ENCODE measurements around the gene CDK11B. TPM values are rescaled to one million over a fixed set of nuclear protein-coding genes. Genes with fewer than 3 reads are reported as not detected.
A peak's percentile ranks its signal among the peaks of the same experiment; 100 is the strongest.
"Not testable (repeated sequence)": the region's sequence is repeated elsewhere in the genome, so short reads cannot be mapped to it uniquely, and the experiment has no call there.

Gene CDK11B
- polyA plus RNA-seq, 1 donor, result 27.2 TPM

DNA sequence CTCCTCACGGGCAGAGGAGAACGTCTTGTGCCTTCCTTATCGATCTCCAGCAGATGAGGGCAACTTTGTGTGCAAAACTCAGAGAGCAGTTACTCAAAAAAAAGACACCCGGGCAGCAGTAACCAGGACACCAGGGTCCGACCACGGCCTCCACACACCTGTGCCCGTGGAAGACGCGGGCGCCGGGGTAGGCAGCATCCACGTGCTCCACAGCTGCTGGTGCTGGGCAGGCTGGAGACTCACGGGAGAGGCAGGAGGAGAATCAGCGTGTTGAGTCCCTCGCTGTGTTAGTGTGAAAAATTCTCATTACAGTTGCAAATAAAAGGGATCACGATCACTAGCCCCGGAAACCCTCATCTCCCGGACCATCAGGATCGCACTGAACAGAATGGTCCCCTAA, 40.3 kb upstream of the CDK11B start:
- H3K36me3 ChIP-seq (ENCODE audit: control insufficient read depth, insufficient read depth, low read length); H3K4me1 ChIP-seq (ENCODE audit: control insufficient read depth, insufficient read depth, low read length); H3K9me3 ChIP-seq (ENCODE audit: control insufficient read depth, low read depth, low read length); H3K27ac ChIP-seq (ENCODE audit: low read length); H3K4me3 ChIP-seq (ENCODE audit: low read length); H3K27me3 ChIP-seq (ENCODE audit: control insufficient read depth, insufficient read depth, low read length); DNase-seq: not testable (repeated sequence)
- WGBS (ENCODE audit: insufficient coverage, low lambda C conversion rate), result no CpG with 5 or more reads among the region's 19 CpGs

DNA sequence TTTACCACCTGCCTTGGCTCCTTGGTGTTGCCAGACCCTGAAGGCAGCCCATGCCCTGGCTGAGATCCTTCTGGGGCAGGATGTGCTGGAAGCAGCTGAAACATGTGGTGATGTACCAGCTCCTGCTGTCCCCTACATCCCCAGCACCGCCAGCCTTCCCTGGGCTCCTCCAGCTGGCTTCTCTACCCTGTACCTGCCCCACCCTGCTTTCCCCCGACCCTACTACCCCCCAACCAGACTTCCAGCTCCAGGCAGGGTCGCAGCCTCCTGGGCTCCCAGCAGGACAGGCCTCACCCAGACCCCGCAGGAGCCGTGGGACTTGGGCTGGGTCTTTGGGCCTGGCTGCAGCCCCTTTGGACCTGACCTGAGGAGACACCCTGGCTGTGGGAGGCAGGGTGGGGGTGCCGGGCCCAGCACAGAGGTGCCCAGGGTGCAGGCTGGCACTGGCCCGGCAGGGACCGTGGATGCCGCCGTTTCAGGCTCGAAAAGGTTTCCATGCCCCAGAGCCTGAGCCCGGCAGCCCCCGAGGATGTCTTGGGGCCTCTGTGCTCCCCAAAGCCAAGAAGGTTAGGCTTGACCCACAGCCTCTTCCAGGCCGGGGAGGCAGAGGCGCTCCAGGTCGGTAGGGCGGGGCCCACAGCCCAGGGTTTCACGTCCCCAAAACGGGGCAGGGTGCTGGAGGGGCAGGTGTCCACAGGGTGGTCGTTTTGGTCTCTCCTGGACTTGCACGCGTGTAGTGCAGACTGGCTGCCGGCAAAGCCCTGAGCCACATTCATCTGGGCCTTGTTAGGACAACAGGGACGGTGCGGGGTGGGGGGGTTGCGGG, 38.8 kb upstream of the CDK11B start:
- H3K9me3 ChIP-seq (ENCODE audit: control insufficient read depth, low read depth, low read length); H3K4me1 ChIP-seq (ENCODE audit: control insufficient read depth, insufficient read depth, low read length); DNase-seq; H3K36me3 ChIP-seq (ENCODE audit: control insufficient read depth, insufficient read depth, low read length); H3K27ac ChIP-seq (ENCODE audit: low read length); H3K27me3 ChIP-seq (ENCODE audit: control insufficient read depth, insufficient read depth, low read length); H3K4me3 ChIP-seq (ENCODE audit: low read length): not testable (repeated sequence)
- WGBS (ENCODE audit: insufficient coverage, low lambda C conversion rate), result no CpG with 5 or more reads among the region's 26 CpGs

- not testable (repeated sequence) for H3K36me3 ChIP-seq (ENCODE audit: control insufficient read depth, insufficient read depth, low read length); H3K4me3 ChIP-seq (ENCODE audit: low read length); DNase-seq; H3K9me3 ChIP-seq (ENCODE audit: control insufficient read depth, low read depth, low read length); H3K27ac ChIP-seq (ENCODE audit: low read length); H3K4me1 ChIP-seq (ENCODE audit: control insufficient read depth, insufficient read depth, low read length); H3K27me3 ChIP-seq (ENCODE audit: control insufficient read depth, insufficient read depth, low read length)
- whole genome bisulfite sequencing (ENCODE audit: insufficient coverage, low lambda C conversion rate), result no CpG with 5 or more reads among the region's 23 CpGs
Observed at GRCh38 chr1:1696431-1697357, 37.9 kb upstream of the CDK11B start.

DNA sequence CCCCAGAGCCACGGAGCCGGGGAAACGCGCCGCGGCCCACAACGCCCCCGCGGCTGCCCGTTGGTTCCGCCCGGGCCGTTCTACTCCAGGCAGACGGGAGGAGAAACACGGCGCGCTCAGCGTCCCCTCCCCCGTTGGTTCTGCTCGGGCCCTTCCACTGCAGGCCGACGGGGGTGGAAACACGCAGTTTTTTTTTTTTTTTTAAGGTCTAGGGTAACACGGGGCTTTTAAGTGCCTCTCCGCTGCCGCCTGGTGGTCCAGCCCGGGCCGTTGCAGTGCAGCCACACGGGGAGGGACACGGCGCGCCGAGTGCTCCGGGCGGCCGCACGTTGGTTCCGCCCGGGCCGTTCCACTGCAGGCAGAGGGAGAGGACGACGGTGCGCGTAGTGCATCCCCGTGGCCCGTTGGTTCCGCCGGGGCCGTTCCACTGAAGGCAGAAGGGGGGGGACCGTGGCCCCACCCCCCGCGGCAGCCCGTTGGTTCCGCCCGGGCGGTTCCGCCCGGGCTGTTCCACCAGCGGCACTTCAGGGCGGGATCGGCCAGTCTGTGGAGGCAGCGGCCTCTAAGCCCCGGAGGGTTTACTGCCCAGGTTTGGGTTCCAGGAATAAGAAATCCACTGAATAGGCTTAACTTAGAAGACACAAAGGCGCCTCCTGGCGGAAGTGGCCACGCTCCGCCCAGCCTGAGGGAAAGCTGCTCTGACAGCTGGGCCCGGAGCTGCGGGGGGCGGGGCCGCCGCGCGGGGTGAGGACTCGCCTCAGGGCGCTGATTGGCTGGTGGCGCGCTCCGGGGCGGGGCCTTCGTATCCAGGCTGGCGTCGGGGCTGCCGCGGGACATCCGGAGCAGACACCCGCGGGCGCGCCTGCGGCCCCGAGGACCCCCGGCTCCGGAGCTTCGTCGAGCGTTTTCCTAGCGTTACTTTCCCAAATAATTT, 34.2 kb upstream of the CDK11B start, which contains the start of gene SLC35E2B:
SLC35E2B (minus strand) TSS at position 82 of the 934 bp plus-strand sequence. CDS start 16,096 bp downstream, outside the sequence.
- not testable (repeated sequence) for H3K36me3 ChIP-seq (ENCODE audit: control insufficient read depth, insufficient read depth, low read length); H3K9me3 ChIP-seq (ENCODE audit: control insufficient read depth, low read depth, low read length); H3K4me1 ChIP-seq (ENCODE audit: control insufficient read depth, insufficient read depth, low read length); H3K27me3 ChIP-seq (ENCODE audit: control insufficient read depth, insufficient read depth, low read length)
- peak; percentile 84 to 85 for DNase-seq
- no CpG with 5 or more reads among the region's 98 CpGs for WGBS (ENCODE audit: insufficient coverage, low lambda C conversion rate)
- peak within 1 kb of the TSS; percentile 65 for H3K4me3 ChIP-seq (ENCODE audit: low read length)
- peak within 1 kb of the TSS; percentile 92 for H3K27ac ChIP-seq (ENCODE audit: low read length)

- not testable (repeated sequence) for H3K9me3 ChIP-seq (ENCODE audit: control insufficient read depth, low read depth, low read length); H3K4me1 ChIP-seq (ENCODE audit: control insufficient read depth, insufficient read depth, low read length); H3K27me3 ChIP-seq (ENCODE audit: control insufficient read depth, insufficient read depth, low read length); H3K36me3 ChIP-seq (ENCODE audit: control insufficient read depth, insufficient read depth, low read length)
- Histone ChIP-seq H3K27ac (ENCODE audit: low read length) (peak overlapping the region; percentile 92), H3K4me3 (ENCODE audit: low read length) (peak overlapping the region; percentile 65)
- peak; percentile 30 to 51 for DNase-seq
- no CpG with 5 or more reads among the region's 45 CpGs for WGBS (ENCODE audit: insufficient coverage, low lambda C conversion rate)
Observed at GRCh38 chr1:1692324-1692713, 33.5 kb upstream of the CDK11B start.

DNA sequence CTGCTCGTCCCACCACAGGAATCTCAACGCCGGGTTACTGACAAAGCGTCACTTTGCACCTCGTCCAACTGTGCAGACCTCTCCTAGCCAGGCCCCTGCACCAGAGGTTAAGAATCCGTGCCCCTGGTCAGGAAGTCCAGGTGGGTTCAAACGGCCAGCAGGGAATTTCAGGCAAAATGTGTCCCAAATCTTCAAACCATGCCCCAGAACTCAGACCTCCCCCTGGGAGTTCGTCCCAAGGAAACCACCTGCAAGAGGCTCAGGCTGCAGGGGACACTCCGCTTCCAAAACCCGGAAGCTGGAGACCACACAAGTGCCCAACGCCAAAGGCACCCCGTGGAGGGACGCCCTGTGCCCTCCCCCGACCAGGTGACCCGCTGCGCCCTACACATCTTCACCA, 32.6 kb upstream of the CDK11B start:
- not testable (repeated sequence) for H3K4me1 ChIP-seq (ENCODE audit: control insufficient read depth, insufficient read depth, low read length); H3K9me3 ChIP-seq (ENCODE audit: control insufficient read depth, low read depth, low read length); H3K36me3 ChIP-seq (ENCODE audit: control insufficient read depth, insufficient read depth, low read length); H3K27me3 ChIP-seq (ENCODE audit: control insufficient read depth, insufficient read depth, low read length); DNase-seq; H3K27ac ChIP-seq (ENCODE audit: low read length)
- peak overlapping the region; percentile 21 for H3K4me3 ChIP-seq (ENCODE audit: low read length)
- no CpG with 5 or more reads among the region's 16 CpGs for WGBS (ENCODE audit: insufficient coverage, low lambda C conversion rate)

- H3K27me3 ChIP-seq (ENCODE audit: control insufficient read depth, insufficient read depth, low read length); H3K27ac ChIP-seq (ENCODE audit: low read length); H3K36me3 ChIP-seq (ENCODE audit: control insufficient read depth, insufficient read depth, low read length); H3K4me1 ChIP-seq (ENCODE audit: control insufficient read depth, insufficient read depth, low read length); DNase-seq; H3K4me3 ChIP-seq (ENCODE audit: low read length); H3K9me3 ChIP-seq (ENCODE audit: control insufficient read depth, low read depth, low read length): not testable (repeated sequence)
- WGBS (ENCODE audit: insufficient coverage, low lambda C conversion rate), result no CpG with 5 or more reads among the region's 7 CpGs
Observed at GRCh38 chr1:1689526-1689925, 30.7 kb upstream of the CDK11B start.

DNA sequence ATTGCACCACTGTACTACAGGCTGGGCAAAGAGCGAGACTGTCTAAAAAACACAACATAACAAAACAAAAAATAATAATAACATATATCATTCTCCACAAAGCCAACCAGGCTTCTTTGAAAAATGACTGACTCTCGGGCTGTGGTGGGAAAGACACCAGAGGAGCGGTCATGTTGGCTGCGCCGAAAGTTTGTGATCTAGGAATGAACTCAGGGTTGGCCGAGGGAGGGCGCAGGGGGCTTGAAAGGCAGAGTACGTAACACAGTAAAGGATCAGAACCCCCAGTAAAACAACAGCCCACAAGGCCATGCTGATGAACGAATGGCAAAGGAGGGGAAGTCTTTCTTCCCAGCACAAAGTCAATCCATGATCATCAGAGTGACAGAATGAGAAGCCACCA, 29.0 kb upstream of the CDK11B start:
- Histone ChIP-seq H3K27ac (ENCODE audit: low read length) (no peak overlapping the region), H3K4me1 (ENCODE audit: control insufficient read depth, insufficient read depth, low read length) (peaks cover 14% of the 10 kb centered on the region), H3K4me3 (ENCODE audit: low read length) (no peak overlapping the region), H3K9me3 (ENCODE audit: control insufficient read depth, low read depth, low read length) (no peaks in the 10 kb centered on the region), H3K27me3 (ENCODE audit: control insufficient read depth, insufficient read depth, low read length) (no peaks in the 10 kb centered on the region), H3K36me3 (ENCODE audit: control insufficient read depth, insufficient read depth, low read length) (peaks cover 8% of the 10 kb centered on the region)
- DNase-seq, result no peak
- WGBS (ENCODE audit: insufficient coverage, low lambda C conversion rate), result no CpG with 5 or more reads among the region's 9 CpGs

- Histone ChIP-seq H3K27ac (ENCODE audit: low read length) (peak overlapping the region; percentile 36), H3K36me3 (ENCODE audit: control insufficient read depth, insufficient read depth, low read length) (peaks cover 8% of the 10 kb centered on the region), H3K4me1 (ENCODE audit: control insufficient read depth, insufficient read depth, low read length) (peaks cover 17% of the 10 kb centered on the region), H3K4me3 (ENCODE audit: low read length) (no peak overlapping the region), H3K9me3 (ENCODE audit: control insufficient read depth, low read depth, low read length) (no peaks in the 10 kb centered on the region), H3K27me3 (ENCODE audit: control insufficient read depth, insufficient read depth, low read length) (no peaks in the 10 kb centered on the region)
- no CpG with 5 or more reads among the region's 28 CpGs for WGBS (ENCODE audit: insufficient coverage, low lambda C conversion rate)
- no peak for DNase-seq
Observed at GRCh38 chr1:1684031-1684681, 25.4 kb upstream of the CDK11B start.
